LNCAP (cell line): ENCODE results near the gene KIF3A.

Source experiments
- TF ChIP-seq, protein P1 (sequence below): fragments of 450-650 bp; IDR thresholded peaks from 2 replicates; pipeline ENCODE4 v1.5.1; 2017; ENCODE audit warnings: mild to moderate bottlenecking

The KIF3A gene

DNA sequence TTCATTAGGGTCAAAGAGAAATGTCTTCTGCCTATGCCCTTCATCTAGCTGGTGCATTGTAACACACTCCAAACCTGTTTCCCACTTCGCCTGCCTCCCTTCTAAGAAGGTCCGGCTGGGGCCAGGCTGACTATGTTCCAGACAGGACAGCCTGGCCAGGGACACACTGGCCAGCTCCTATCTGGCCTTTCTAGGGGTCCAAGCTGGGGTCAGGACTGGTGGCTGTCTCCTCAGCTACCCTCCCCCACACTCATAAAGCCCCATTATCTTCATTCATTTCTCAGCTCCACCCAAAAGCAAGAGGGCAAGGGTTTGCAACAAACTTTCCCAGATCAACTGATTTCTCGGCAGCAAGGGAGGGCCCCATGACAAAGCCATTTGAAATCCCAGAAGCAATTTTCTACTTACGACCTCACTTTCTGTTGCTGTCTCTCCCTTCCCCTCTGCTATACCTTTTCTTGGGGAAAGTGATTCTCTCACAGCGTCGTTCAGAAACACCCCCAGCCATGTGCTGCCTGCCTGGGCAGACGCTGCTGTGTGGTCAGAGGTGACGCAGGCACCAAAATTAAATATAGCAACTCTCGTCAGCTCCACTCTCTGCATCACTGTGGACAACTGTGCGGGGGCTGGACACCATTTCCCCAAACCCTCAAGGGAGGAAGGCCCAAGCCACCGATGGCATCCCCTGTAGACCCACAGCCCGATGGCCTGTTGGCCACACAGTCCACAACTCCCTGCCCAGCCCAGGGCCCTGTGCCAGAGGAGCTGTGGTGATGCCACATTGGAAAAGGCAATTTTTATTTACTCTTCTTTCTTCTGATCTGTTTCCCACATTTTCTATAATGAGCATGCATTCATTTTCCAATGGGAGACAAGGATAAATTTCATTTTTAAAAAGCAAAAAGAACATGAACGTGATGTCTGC, 73.3 kb downstream of the KIF3A start:
- TF ChIP-seq, protein P1, sequence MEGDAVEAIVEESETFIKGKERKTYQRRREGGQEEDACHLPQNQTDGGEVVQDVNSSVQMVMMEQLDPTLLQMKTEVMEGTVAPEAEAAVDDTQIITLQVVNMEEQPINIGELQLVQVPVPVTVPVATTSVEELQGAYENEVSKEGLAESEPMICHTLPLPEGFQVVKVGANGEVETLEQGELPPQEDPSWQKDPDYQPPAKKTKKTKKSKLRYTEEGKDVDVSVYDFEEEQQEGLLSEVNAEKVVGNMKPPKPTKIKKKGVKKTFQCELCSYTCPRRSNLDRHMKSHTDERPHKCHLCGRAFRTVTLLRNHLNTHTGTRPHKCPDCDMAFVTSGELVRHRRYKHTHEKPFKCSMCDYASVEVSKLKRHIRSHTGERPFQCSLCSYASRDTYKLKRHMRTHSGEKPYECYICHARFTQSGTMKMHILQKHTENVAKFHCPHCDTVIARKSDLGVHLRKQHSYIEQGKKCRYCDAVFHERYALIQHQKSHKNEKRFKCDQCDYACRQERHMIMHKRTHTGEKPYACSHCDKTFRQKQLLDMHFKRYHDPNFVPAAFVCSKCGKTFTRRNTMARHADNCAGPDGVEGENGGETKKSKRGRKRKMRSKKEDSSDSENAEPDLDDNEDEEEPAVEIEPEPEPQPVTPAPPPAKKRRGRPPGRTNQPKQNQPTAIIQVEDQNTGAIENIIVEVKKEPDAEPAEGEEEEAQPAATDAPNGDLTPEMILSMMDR = no peak

DNA sequence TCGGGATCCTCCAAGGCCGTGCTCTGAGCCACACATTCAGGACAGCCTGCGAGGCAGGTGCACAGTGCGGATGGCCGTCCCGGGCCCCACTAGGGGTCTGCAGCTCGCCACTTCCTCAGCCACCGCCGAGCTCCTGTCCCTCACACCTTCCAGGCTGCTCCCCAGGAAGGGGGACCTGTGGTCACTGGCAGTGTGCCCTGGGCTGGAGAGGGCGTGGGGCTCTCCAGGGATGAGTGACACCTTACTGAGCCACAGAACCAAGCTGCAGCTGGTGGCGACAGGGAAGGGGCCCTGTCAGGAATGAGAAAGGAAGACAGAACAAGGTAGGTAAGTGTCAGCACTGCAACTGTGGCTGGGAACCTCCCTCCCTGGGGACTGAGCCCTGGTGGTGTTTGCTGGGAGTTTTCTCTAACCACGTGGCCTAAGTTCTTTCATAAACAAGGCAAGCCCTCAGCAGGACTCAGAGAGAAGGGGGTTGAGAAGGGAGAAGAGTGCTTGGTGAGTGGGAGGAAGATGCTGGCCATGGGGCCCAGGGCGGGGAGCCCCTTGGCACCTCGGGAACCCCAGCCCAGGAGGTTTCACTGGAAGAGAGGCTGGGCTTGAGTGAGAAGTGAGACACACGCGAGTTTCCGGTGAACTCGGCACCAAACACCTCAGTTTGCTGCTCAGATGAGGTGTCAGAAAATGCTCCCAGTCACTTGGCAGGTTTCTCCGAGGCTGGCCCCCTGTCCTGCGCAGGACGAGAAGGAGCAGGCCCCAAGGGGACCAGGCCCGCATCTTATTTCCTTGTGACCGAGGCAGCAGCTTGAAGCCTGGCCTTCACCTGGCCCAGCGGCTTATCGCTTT, 74.2 kb downstream of the KIF3A start:
- TF ChIP-seq, protein P1 = no peak

DNA sequence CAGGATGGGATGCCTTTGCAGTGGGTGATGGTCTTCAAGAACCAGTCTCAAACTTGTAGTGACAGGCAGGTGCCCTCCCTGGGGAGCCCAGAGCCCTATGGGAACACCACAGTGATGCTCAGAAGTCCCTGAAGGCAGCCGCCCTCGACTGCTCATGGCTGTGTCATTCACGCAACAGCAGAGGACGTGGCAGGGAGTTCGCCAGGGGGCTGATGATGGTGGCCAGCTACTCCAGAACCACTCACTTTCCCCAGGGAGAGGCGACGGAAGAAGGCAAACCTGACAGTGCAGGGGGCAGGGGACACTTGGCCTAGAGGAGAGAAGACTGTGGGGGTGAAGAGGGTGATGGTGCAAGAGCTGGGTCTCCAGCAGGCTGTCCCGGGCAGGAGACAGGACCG, 75.3 kb downstream of the KIF3A start:
- TF ChIP-seq, protein P1 = no peak

DNA sequence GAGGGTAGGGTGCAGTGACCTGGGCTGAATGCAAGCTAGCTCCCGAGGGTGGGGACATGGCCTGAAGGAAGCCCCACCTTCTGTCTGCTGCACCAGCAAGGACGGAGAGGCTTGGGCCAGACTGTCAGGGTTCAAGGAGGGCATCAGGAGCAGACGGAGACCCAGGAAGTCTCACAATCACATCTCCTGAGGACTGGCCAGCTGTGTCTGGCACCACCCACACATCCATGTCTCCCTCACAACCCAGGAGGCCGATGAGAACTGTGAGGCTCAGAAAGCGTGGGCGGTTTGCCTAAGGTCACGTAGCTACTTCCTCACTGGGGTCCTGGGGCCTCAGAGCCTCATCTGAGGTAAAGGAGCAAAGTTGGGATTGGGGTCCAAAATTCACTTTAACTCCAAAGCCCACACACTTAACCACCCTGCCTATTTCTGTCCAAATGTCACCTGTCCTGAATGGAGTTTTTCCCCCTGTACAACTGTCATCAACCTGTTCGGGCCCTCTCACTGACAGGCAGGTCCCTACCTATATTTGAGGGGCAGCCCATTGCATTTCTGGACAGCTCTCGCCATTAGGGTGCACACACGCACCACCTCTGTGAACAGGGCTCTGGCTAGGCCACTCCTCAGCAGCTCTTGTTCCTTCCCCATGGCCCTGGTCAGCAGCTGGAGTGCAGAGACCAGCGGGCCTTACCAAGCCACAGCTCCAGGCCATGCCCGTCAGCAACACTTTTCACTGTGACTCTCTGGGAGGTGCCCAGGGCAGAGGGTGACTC, 75.9 kb downstream of the KIF3A start:
- TF ChIP-seq, protein P1 = no peak

DNA sequence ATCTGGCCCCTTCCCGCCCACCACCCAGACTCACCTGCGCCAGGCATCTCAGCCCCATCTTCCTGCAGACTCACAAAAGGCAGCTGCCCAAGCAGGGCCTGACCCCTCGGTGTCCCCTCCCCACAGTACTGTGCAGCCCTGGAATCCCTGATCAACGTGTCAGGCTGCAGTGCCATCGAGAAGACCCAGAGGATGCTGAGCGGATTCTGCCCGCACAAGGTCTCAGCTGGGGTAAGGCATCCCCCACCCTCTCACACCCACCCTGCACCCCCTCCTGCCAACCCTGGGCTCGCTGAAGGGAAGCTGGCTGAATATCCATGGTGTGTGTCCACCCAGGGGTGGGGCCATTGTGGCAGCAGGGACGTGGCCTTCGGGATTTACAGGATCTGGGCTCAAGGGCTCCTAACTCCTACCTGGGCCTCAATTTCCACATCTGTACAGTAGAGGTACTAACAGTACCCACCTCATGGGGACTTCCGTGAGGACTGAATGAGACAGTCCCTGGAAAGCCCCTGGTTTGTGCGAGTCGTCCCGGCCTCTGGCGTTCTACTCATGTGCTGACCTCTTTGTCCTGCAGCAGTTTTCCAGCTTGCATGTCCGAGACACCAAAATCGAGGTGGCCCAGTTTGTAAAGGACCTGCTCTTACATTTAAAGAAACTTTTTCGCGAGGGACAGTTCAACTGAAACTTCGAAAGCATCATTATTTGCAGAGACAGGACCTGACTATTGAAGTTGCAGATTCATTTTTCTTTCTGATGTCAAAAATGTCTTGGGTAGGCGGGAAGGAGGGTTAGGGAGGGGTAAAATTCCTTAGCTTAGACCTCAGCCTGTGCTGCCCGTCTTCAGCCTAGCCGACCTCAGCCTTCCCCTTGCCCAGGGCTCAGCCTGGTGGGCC, 77.5 kb downstream of the KIF3A start:
- TF ChIP-seq, protein P1 = no peak

DNA sequence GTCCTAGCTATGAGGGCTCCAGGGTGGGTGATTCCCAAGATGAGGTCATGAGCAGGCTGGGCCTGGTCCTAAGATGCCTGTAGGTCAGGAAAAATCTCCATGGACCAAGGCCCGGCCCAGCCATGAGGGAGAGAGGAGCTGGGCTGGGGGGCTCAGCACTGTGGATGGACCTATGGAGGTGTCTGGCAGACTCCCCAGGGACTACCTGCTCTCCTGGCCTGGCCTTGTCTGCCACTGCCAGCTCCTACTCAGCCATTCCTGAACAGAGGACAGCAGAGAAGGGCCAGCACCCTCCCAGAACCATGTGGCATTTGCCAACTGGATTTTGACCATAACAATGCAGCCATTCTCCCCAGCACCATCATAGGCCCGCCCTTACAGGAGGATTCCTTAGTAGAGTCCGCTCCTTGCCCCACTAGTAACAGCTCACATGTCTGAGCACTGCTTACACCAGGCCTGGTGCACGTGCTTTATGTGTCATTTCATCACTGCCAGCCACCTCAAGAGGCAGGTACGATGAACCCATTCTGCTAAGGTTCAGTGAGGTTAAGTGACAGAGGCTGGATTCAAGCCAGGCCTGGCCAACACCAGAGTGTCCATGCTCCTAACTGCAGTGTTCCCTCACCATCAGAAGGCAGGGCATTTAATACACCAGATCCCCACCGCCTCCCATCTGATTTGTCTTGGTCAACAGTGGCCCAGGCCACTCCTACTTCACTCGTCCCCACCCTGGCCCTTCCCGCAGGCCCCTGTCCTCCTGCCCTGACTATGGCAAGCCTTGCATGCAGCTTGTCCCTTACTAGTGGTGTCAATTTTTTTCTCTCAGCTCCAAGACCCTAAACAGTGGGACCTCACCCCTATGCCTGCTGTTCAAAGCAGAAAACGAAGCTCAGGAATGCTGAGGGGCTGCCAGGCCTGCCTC, 78.7 kb downstream of the KIF3A start:
- TF ChIP-seq, protein P1 = no peak
